ENCODE results near the gene NRIP3. TPM values are rescaled to one million over a fixed set of nuclear protein-coding genes. Genes with fewer than 3 reads are reported as not detected.

NRIP3 gene
- total RNA-seq, 1 experiment from 2014 or later, result 22.8 TPM

GRCh38 chr11:9022961-9023680, 19.3 kb upstream of the NRIP3 start:
- Histone ChIP-seq H3K4me3 (ENCODE audit: low read depth in 2 of 2, low read length in 2 of 2) (no peak overlapping the region), H3K36me3 (ENCODE audit: control insufficient read depth, insufficient read depth, low read length) (no peaks in the 10 kb centered on the region), H3K9me3 (ENCODE audit: control insufficient read depth, insufficient read depth, low read depth, low read length) (no peaks in the 10 kb centered on the region), H3K4me1 (ENCODE audit: control insufficient read depth, insufficient read depth, low read length) (no peaks in the 10 kb centered on the region), H3K27me3 (ENCODE audit: control insufficient read depth, insufficient read depth, low read length) (no peaks in the 10 kb centered on the region), H3K27ac (ENCODE audit: low read length) (no peak overlapping the region)
- DNase-seq (ENCODE audit: low read depth, low spot score) (no peak), ATAC-seq (no peak)
- ChIA-PET POLR2A (no interaction called here), CTCF (interaction anchor here (0.6 kb wide), 1 partner anchor 115 kb away, joined by 4 read pairs; no protein-coding TSS in a partner anchor)
- no TSS peak for BruUV-seq (replicated peaks)
- intact Hi-C loops (cut with micrococcal nuclease; ENCODE audit: unreplicated experiment), result no loop called here
- in situ Hi-C loops (cut with HindIII; ENCODE audit: low pct_unique_long_range_greater_than_20kb, low sequenced_read_pairs), result no loop called here
- TF ChIP-seq SIN3A (IDR thresholded peaks at IDR 0.05; ENCODE audit: borderline replicate concordance, insufficient read depth, low read depth, low read length) (no peak), CTCF (IDR thresholded peaks at IDR 0.05) (no peak), REST (IDR thresholded peaks at IDR 0.05; ENCODE audit: insufficient read depth in 1 of 2, low read depth in 2 of 2, low read length in 1 of 2) (no peak), POLR2AphosphoS5 (IDR thresholded peaks at IDR 0.05; ENCODE audit: low read depth, low read length) (no peak), TCF7L2 (IDR thresholded peaks at IDR 0.05; ENCODE audit: low read depth, low read length) (no peak)

- in situ Hi-C loops (cut with HindIII; ENCODE audit: low pct_unique_long_range_greater_than_20kb, low sequenced_read_pairs), result no loop called here
- H3K4me3 ChIP-seq (ENCODE audit: low read depth in 2 of 2, low read length in 2 of 2), result no peak overlapping the region
- H3K4me1 ChIP-seq (ENCODE audit: control insufficient read depth, insufficient read depth, low read length), result no peaks in the 10 kb centered on the region
- CTCF ChIA-PET, result no interaction called here
- intact Hi-C loops (cut with micrococcal nuclease; ENCODE audit: unreplicated experiment), result no loop called here
- H3K36me3 ChIP-seq (ENCODE audit: control insufficient read depth, insufficient read depth, low read length), result no peaks in the 10 kb centered on the region
- H3K9me3 ChIP-seq (ENCODE audit: control insufficient read depth, insufficient read depth, low read depth, low read length), result no peaks in the 10 kb centered on the region
- BruUV-seq (replicated peaks), result no TSS peak
- POLR2A ChIA-PET, result interaction anchor here (0.5 kb wide), 1 partner anchor 44 kb away, joined by 8 read pairs; no protein-coding TSS in a partner anchor
- H3K27ac ChIP-seq (ENCODE audit: low read length), result no peak overlapping the region
- TF ChIP-seq POLR2AphosphoS5 (IDR thresholded peaks at IDR 0.05; ENCODE audit: low read depth, low read length) (no peak), CTCF (IDR thresholded peaks at IDR 0.05) (no peak), REST (IDR thresholded peaks at IDR 0.05; ENCODE audit: insufficient read depth in 1 of 2, low read depth in 2 of 2, low read length in 1 of 2) (no peak), TCF7L2 (IDR thresholded peaks at IDR 0.05; ENCODE audit: low read depth, low read length) (no peak), SIN3A (IDR thresholded peaks at IDR 0.05; ENCODE audit: borderline replicate concordance, insufficient read depth, low read depth, low read length) (no peak)
- ATAC-seq, result no peak
- H3K27me3 ChIP-seq (ENCODE audit: control insufficient read depth, insufficient read depth, low read length), result no peaks in the 10 kb centered on the region
- no peak for DNase-seq (ENCODE audit: low read depth, low spot score)
Observed at GRCh38 chr11:9020916-9021315, 17.1 kb upstream of the NRIP3 start.

Measured in Panc1 (cell line).